H1 (cell line): Measurements from ENCODE around the gene GRID1. TPM values are rescaled to one million over a fixed set of nuclear protein-coding genes. Genes with fewer than 3 reads are reported as not detected.

Source experiments
- RAD21 ChIP-seq, 2 experiments: IDR thresholded peaks in 1 of 2; conservative IDR thresholded peaks in 1 of 2; 2 replicates each; pipeline ENCODE4 v1.6.1; 2011; ENCODE audit warnings: low read depth in 2 of 2, low read length in 2 of 2, improper control_type of control experiment in 1 of 2, inconsistent platforms in 1 of 2, mild to moderate bottlenecking in 1 of 2, moderate library complexity in 1 of 2
- polyA plus RNA-seq, 7 experiments: library from polyadenylated mRNA; depleted of rRNA in 3 of 7; stranded (reverse) in 5 of 7; unstranded in 2 of 7; fragments of >200 nt in 5 of 7; fragments of 200-250 nt in 2 of 7; gene quantifications; 1 replicate in 5 of 7; 2 replicates in 1 of 7; 4 replicates in 1 of 7; pipeline versions ENCODE4 v1.2.1 to v1.2.3, GENCODE V29; 2011 to 2013; ENCODE audit warnings: missing spikeins in 2 of 7, mixed read lengths in 2 of 7
- total RNA-seq: library from RNA; stranded (reverse); fragmentation: NEBNext Ultra II Directional; extraction: Animal tissue kit (Norgen Biotek cat#: 25700); gene quantifications from 2 replicates; pipeline ENCODE4 v1.2.1, GENCODE V29; 2021
- TF ChIP-seq, protein P1 (sequence below): IDR thresholded peaks from 2 replicates; pipeline ENCODE4 v1.6.1; 2012; ENCODE audit warnings: inconsistent platforms

GRID1 gene
- total and polyA plus RNA-seq, 2 of the 8 experiments (the other 6 are each of a cell fraction or from before 2014, with no cell fraction given): 0.22 to 0.30 TPM

DNA sequence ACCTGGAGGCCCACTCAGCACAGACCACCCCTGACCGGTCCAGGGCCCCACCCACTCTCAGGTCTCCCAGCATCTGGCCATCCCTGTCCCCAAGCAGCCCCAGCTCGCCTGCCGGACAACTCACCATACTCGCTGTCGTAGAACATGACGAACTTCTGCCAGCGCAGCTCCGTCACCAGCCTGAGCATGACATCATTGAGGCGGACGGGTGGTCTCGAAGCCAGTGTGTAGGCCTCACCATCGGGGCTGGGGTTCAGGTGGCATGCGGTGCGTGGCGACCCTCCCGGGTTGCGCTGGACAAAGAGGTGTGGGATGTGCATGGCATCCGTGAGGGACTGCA is 160.4 kb downstream of the GRID1 start (continued):
- TF ChIP-seq, protein P1, sequence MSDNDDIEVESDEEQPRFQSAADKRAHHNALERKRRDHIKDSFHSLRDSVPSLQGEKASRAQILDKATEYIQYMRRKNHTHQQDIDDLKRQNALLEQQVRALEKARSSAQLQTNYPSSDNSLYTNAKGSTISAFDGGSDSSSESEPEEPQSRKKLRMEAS: no peak
- TF ChIP-seq RAD21 (IDR thresholded peaks at IDR 0.05 in 1 of 2, conservative IDR thresholded peaks at IDR 0.05 in 1 of 2; ENCODE audit: low read depth in 2 of 2, low read length in 2 of 2): no peak
